Mesothelial cell of epicardium (in vitro differentiated cells): Measurements from ENCODE around the gene ARMC6. TPM values are rescaled to one million over a fixed set of nuclear protein-coding genes. Genes with fewer than 3 reads are reported as not detected.

ENCODE experiments used
- DNase-seq, 2 experiments: peaks; one replicate each; pipeline ENCODE4 v3.0.0; 2021; ENCODE audit warnings: low spot score in 2 of 2; ENCODE audit not compliant: unreplicated experiment in 2 of 2
- H3K27ac Mint-ChIP-seq: 2 replicates; pipeline ENCODE4 v1.8.0; 2021; ENCODE audit warnings: mixed read lengths
- H3K27me3 Mint-ChIP-seq: 2 replicates; pipeline ENCODE4 v1.8.0; 2021; ENCODE audit warnings: low read depth, mixed read lengths
- H3K36me3 Mint-ChIP-seq: 2 replicates; pipeline ENCODE4 v1.8.0; 2021; ENCODE audit warnings: mixed read lengths
- H3K4me1 Mint-ChIP-seq: 2 replicates; pipeline ENCODE4 v1.8.0; 2021; ENCODE audit warnings: mixed read lengths
- H3K4me3 Mint-ChIP-seq: 2 replicates; pipeline ENCODE4 v1.8.0; 2021; ENCODE audit warnings: mild to moderate bottlenecking, moderate library complexity, mixed read lengths
- H3K9me3 Mint-ChIP-seq: 2 replicates; pipeline ENCODE4 v1.8.0; 2021; ENCODE audit warnings: mixed read lengths
- total RNA-seq: library from RNA; stranded (reverse); gene quantifications from 3 replicates; pipeline ENCODE4 v1.2.1, GENCODE V29; 2021
- TF ChIP-seq, protein P1 (sequence below): fragments of 200-600 bp; sonication (generic); IDR thresholded peaks from one replicate; pipeline ENCODE4 v1.5.0; 2021; ENCODE audit warnings: antibody characterized with exemption; ENCODE audit not compliant: unreplicated experiment

The ARMC6 gene
- total RNA-seq, 1 donor from 2014 or later = 25.8 TPM

GRCh38 chr19:19055701-19056100, 22.3 kb downstream of the ARMC6 start:
- peaks cover 15% of the 10 kb centered on the region for H3K36me3 Mint-ChIP-seq
- no peaks in the 10 kb centered on the region for H3K9me3 Mint-ChIP-seq

DNA sequence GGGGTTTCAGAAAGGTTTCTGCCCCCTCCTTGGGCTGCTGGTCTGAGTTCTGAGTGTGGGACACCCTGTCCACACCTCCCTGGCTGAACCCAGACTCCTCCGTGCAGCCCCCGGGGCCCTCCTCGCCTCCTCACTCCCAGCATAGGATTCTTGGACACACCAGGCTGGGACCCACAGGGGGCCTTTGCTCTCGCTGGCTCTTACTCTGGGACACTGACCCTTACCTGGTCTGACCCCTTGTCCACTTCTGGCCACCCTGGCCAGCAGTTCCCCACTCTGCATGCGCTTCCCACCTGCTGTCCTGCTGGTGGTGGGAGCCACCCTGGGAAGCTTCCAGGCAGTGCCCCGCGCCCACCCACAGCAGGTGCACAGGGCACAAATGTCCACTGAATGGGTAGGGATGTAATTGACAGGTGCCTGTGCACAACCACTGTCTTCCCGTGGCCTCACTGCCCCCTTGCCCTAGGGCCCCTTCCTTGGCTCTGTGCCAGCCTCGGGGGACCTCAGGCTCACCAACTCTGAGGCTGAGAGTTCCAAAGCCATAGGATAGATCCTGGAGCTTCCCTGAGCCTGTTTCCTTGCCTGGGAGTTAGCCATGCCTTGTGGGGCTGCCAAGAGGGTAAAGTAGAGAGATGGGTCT, 23.4 kb downstream of the ARMC6 start:
- Mint-ChIP-seq H3K4me1 (no peaks in the 10 kb centered on the region), H3K4me3 (no peak overlapping the region), H3K36me3 (peaks cover 13% of the 10 kb centered on the region), H3K27me3 (no peaks in the 10 kb centered on the region), H3K9me3 (no peaks in the 10 kb centered on the region), H3K27ac (no peak overlapping the region)
- TF ChIP-seq, protein P1, sequence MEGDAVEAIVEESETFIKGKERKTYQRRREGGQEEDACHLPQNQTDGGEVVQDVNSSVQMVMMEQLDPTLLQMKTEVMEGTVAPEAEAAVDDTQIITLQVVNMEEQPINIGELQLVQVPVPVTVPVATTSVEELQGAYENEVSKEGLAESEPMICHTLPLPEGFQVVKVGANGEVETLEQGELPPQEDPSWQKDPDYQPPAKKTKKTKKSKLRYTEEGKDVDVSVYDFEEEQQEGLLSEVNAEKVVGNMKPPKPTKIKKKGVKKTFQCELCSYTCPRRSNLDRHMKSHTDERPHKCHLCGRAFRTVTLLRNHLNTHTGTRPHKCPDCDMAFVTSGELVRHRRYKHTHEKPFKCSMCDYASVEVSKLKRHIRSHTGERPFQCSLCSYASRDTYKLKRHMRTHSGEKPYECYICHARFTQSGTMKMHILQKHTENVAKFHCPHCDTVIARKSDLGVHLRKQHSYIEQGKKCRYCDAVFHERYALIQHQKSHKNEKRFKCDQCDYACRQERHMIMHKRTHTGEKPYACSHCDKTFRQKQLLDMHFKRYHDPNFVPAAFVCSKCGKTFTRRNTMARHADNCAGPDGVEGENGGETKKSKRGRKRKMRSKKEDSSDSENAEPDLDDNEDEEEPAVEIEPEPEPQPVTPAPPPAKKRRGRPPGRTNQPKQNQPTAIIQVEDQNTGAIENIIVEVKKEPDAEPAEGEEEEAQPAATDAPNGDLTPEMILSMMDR = no peak
- DNase-seq = no peak

More at GRCh38 chr19:19055701-19056100, 22.3 kb downstream of the ARMC6 start:
- no peak for DNase-seq
- TF ChIP-seq, protein P1 = no peak
- Mint-ChIP-seq H3K27ac (no peak overlapping the region), H3K4me1 (no peaks in the 10 kb centered on the region), H3K4me3 (no peak overlapping the region), H3K27me3 (no peaks in the 10 kb centered on the region)

GRCh38 chr19:19057317-19057716, 23.9 kb downstream of the ARMC6 start:
- no peaks in the 10 kb centered on the region for H3K27me3 Mint-ChIP-seq
- H3K4me3 Mint-ChIP-seq = no peak overlapping the region
- TF ChIP-seq, protein P1 = no peak
- no peaks in the 10 kb centered on the region for H3K9me3 Mint-ChIP-seq
- H3K36me3 Mint-ChIP-seq = peaks cover 13% of the 10 kb centered on the region
- H3K4me1 Mint-ChIP-seq = no peaks in the 10 kb centered on the region
- DNase-seq = no peak
- no peak overlapping the region for H3K27ac Mint-ChIP-seq

DNA sequence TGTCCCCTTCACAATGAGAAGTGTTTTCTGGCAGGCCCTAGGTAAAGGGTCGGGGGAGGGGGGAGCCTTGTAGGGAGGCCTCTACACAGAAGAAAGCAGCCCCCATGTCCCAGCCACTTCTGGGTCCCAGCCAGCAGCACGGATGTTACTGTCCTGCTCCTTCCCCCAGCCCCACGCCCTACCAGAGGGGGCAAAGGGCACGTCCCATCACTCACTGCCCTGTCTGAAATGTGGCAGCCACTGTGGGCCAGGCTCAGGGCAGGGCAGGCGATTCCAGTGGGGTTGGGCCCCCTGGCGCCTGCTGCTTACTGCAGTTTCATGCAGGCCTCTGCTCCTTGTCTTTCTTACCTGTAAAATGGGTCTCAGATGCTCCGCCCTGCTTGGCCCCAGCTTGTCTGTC, 24.3 kb downstream of the ARMC6 start:
- Mint-ChIP-seq H3K36me3 (peaks cover 13% of the 10 kb centered on the region), H3K9me3 (no peaks in the 10 kb centered on the region), H3K4me3 (no peak overlapping the region), H3K27ac (no peak overlapping the region), H3K4me1 (no peaks in the 10 kb centered on the region), H3K27me3 (no peaks in the 10 kb centered on the region)
- TF ChIP-seq, protein P1 = no peak
- no peak for DNase-seq

DNA sequence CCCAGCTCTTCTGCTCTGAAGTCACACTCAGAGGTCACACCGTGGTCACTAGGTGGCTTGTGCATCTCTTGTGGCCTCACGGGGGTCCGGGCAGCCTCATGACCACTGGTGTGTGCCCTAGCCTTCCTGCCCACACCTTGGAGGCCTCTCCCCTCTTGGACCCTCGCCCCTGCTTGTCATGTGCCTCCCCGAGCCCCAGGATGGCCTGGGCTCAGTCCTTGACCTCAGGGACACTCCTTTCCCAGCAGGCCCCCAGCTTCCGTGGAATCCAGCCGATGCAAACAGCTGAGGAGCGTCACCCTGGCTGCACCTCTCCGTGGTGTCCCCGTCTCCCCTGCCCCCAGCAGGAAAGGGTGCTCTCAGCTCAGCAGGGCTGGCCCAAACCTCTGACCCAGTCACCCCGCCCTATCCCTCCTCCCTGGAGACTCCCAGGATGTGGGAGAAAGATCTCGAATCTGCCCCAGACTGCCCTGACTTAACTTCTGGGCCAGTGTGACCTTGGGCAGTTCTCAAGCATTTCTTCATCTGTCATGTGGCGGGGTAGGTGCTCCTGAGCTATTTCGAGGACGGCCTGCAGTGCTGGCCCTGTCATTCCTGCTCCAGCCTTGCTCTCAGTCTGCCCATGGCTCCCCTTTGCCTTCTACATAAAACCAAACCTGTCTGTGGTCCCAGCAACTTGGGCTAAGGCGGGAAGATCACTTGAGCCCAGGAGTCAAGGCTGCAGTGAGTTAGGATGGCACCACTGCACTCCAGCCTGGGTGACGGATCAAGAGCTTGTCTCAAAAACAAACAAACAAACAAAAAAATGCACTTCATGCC, 25.8 kb downstream of the ARMC6 start:
- Mint-ChIP-seq H3K4me1 (peaks cover 6% of the 10 kb centered on the region), H3K4me3 (no peak overlapping the region), H3K36me3 (peaks cover 11% of the 10 kb centered on the region), H3K27ac (no peak overlapping the region), H3K27me3 (no peaks in the 10 kb centered on the region), H3K9me3 (no peaks in the 10 kb centered on the region)
- TF ChIP-seq, protein P1 = no peak
- no peak for DNase-seq
